Measurements from ENCODE around the gene FAM20C.

- TF ChIP-seq CTCF (IDR thresholded peaks at IDR 0.05) (no peak), POLR2A (IDR thresholded peaks at IDR 0.05; ENCODE audit: low read depth) (no peak)
Measured at GRCh38 chr7:212754-213153, 20.4 kb downstream of the FAM20C start.
